HG03571 (cell line): ENCODE data around the gene GABRD.

ENCODE experiments used
- ATAC-seq: cut with Tn5 transposase; IDR thresholded peaks from one replicate; pipeline ENCODE4 v1.9.1; 2021; ENCODE audit not compliant: unreplicated experiment

Gene GABRD

GRCh38 chr1:1984560-1985070 lies 34.5 kb upstream of the GABRD start:
- ATAC-seq = no peak

- no peak for ATAC-seq
These were observed 33.6 kb upstream of the GABRD start for GRCh38 chr1:1985375-1986050.

DNA sequence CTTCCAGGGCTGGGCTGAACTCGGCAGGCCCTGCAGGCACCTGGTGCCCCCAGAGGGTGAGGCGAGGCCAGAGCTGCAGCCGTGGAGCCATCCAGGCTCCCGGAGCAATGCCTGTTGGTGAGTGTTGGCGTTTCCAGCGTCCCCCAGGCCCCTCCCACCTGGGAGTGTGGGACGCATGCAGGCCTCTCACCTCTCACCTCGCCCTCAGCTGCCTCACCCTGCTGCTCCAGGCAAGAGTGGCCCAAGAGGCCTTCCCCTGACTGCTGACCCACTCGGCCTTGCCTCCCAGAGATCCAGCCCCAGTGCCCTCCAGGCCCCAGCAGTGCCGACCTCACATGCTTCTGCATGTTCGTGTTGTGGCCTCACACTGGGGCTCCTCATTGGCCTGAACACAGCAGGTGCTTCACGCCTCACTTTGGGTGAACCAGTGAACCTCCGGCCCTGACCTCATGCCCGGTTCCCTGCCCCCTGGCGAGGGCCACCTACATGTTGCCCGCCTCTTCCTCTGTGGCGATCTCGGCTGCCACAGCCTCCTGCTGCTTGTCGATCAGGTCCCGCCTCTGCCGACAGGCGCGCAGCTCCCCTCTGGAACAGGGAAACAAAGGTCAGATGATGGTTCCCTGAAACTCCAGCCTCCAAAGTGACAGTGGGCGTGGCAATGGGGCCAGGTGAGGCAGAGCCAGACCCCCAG lies 32.5 kb upstream of the GABRD start:
- ATAC-seq = no peak

DNA sequence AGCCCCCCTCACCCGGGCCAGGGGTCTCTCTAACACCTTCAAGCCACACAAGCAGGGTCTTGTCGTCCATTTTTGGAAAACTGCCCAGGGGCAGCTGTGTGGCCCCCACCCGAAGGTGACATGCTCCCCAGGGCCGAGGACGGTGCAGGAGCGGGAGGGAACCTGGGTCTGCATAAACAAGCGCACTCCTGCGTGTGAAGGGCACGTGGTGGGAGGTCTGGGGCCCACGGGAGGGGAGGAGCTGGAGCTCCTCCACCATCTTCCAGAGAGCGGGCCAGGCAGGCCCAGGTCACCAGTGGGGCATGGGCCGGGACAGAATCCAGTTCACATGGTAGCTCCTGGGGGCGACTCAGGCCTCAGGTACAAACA lies 32.0 kb upstream of the GABRD start:
- ATAC-seq = no peak

DNA sequence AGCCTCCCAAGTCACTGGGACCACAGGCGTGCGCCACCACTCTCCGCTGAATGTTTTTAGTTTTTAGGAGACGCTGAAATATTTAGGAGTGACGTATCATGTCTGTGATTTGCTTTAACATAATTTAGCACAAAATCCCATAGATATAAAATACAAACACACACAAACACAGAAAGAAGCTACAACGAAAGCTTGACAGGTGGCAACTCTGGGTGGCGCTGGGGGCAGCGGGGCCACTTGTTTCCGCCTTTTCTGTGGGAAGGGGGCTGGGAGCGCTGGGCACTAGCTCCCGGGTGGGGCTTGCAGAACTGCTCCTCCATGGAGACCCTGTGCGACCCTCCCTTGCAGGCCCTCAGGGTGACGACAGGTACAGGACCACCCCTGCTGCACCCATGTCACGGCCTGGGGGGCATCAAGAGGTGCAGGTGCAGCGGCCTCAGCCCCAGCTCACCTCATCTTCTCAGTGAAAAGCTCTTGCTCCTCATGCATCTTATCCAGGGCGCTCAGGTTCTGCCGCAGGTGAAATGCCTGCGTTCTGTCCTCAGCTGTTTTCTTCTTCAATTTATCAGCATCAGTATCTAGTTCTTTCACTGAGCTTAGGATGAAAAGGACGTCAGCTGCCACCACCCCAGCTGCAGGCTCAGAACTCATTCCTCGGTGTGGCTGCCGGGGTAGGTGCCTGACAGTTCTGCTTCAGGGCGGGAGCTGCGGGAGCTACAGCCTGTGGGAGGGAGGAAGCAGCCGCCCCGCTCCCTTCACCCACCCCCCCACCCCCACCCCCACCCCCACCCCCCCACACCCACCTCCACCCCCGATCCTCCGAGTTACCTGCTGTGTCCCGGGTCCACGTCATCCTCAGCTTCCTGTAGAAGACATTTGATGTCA lies 30.8 kb upstream of the GABRD start:
- no peak for ATAC-seq

DNA sequence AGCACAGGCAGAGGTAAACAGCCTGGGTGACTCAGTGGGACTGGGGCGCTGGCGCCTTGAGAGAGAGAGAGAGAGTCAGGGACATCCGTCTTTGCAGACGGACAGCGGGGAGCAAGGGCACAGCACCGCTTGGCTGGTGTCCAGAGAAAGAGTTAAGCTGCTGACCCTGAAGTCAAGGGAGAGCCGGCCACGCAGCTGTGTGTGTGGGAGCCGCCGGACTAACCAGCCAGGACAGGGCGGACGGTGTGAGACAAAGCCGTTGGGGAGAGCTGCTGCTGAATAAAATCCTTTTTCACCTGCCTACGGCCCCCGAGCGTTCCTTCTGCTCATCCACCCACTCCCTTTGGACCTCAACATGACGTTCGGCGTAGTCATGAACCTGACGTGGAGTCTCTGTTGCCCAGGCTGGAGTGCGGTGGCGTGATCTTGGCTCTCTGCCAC lies 30.0 kb upstream of the GABRD start:
- ATAC-seq = no peak

DNA sequence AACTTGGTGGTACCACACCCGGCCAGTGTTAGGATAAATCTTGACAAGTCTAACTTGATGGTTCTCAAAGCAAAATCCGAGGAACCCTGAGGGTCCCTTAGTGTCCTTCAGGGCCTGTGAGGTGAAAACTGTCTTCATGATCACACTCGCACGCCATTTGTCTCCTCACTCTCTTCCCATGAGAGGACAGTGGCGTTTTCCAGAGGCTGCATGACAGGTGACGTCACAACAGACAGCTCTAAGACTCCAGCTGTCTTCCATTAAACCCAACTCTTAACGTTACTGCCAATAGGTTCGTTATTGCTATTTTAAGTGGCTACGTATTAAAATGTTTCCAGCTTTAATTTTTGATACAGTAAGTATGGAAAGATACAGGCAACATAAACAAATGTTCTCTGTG lies 29.4 kb upstream of the GABRD start:
- no peak for ATAC-seq

DNA sequence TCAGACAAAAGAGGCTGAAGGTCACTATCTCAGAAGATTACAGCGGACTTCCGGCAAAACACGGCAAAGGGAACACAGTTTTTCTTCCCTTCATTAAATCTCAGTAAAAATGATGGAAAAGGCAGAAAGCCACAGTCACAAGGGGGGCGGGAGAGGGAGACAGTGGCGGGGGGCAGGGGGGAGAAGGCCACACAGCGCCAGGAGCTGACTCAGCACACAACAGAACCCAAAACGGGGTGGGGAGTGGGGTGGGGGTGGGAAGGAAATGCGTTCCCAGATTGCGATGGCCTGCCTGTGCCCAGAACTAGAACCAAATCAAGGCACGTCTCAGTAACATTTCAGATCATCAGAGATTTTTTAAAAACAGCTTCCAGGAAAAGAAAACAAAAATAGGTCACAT lies 28.9 kb upstream of the GABRD start:
- no peak for ATAC-seq

- no peak for ATAC-seq
These were observed 24.6 kb upstream of the GABRD start for GRCh38 chr1:1994536-1994935.

- no peak for ATAC-seq
These were observed 22.9 kb upstream of the GABRD start for GRCh38 chr1:1996207-1996651.

DNA sequence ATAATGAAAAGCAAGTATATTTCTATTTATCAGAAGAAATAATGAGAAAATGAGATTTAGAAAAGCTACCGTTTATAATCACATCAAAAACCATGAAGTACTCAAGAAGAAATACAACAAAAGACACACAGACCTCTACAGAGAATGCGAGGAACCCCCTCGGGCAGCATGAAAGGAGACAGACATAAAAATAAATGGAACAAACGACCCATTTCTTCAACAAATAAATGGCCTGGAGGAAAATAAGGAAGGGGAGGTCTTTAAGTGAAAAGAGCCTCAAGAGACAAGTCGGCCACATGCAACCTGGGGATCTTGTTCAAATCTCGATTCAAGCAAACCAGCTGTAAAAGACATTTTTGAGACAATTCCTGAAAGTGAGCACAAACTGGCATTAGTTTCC lies 21.6 kb upstream of the GABRD start:
- ATAC-seq = no peak

DNA sequence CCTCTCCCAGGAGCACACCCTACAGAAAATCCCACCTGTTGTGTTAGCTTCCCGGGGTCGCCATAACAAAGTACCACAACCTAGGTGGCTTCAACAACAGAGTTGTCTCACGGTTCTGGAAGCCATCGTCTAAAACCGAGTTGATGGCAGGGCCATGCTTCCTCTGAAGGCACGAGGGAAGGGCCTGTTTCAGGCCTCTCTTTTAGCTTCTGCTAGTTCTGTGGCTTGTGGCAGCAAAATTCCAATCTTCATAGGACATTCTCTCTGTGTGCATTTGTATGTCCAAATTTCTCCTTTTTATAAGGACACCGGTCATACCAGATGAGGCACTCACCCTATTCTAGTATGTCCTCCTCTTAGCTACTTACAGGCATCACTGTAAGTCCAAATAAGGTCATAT lies 18.7 kb upstream of the GABRD start:
- no peak for ATAC-seq

DNA sequence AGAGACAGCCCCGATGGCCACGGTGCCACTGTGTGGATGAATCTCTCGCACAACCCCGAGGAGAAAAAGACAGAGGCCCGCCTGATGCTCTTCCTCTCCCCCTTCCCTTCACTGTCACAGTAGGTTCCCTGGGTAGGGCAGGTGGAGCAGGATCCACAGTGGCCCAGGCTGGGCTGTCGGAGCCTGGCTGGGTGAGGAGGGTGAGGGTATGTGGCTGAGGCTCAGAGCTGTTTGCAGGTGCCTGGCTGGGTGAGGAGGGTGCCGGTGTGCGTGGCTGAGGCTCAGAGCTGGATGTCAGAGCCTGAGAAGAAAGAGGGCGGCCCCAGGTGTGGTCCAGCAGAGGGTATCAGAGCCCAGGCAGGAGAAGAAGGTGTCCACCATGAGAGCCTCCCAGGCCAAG lies 18.3 kb upstream of the GABRD start:
- ATAC-seq = no peak

- ATAC-seq = no peak
These were observed 17.3 kb upstream of the GABRD start for GRCh38 chr1:2001773-2002411.

GRCh38 chr1:2003541-2004131 lies 15.5 kb upstream of the GABRD start, which contains the start of gene CFAP74:
Gene CFAP74 (minus strand): TSS chr1:2003786. CDS start chr1:1990956, 12,830 bp downstream.
- ATAC-seq = no peak

DNA sequence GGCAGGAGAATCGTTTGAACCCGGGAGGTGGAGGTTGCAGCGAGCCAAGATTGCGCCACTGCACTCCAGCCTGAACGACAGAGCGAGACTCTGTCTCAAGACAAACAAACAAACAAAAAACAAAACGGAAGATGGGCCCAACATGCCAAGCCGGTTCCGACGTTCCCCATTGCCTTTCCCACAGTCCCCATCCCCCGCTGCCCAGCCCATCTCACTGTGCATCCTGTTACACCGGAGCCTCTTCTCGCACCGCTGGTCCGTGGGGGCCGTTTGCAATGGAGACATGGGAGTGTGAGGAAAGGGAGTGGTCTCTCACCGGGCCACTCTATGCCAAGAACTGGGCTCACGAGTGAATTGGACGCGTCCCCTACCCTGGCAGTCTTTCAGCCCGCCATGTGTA lies 14.3 kb upstream of the GABRD start:
- no peak for ATAC-seq

DNA sequence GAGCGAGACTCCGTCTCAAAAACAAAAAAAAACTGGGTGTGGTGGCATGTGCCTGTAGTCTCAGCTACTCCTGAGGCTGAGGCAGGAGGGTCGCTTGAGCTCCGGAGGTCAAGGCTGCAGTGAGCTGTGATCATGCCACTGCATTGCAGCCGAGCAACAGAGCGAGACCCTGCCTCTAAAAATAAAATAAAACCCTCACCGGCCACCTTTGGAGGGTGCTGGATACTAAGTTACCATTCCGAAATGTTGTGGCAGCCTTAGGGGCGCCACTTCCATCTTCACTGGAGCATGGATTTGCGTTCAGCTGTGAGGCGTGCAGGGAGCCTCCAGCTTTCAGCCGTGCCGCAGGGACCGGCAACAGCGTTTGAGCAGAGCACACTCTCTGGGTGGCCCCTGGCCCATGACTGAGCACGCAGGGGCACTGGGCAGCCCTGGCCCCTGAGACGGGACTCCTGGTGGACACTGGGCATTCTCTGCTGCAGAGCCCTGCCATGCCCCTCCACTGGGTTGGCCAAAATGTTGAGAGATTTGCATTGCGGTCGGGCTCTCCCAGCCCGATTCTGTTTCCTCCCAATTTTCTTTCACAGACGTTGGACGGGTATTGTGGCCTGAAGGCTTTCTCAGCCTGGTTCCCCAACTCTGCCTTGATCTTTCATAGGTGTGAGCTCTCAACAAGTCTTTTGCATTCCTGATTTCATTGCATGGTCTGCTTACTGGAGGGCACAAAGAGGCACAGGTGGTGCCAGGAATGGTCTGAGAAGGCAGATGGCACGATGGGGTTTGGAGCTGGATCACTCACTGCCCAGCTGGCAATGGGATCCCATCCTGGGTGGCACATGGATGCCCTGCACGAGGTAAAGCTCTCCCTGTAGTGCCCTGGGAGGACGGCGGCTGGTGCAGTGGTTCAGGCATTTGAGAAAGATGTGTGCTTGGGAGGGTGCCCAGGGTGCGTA lies 9.8 kb upstream of the GABRD start:
- no peak for ATAC-seq

- ATAC-seq = no peak
These were observed 5.0 kb upstream of the GABRD start for GRCh38 chr1:2014181-2014580.
